Heart left ventricle (tissue), 13 donors: ENCODE measurements around the gene SF3A2.

Experiments
- CTCF ChIP-seq, 12 donors: fragments of 200-600 bp; sonication (generic) in 4 of 12; IDR thresholded peaks; one replicate each; pipeline versions ENCODE4 v1.5.0 to v1.8.0; 2018 to 2022; ENCODE audit warnings: antibody characterized with exemption in 12 of 12, mild to moderate bottlenecking in 5 of 12
- POLR2A ChIP-seq, 2 donors: fragments of 450-650 bp; IDR thresholded peaks; one replicate each; pipeline ENCODE4 v1.6.1; 2017; ENCODE audit warnings: antibody characterized with exemption in 2 of 2, mild to moderate bottlenecking in 2 of 2, moderate library complexity in 2 of 2
- donor health status: ischemic (EF 13 %, LVEDD 7.1; RV severe dilation, severe dysfunction).
- donor health status: DM: no; HTN: yes; CAD: no.
- donor health status: DM: no; HTN: no; CAD: no.
- donor health status: ischemic (EF 25% LVEDD 6.9; RV normal size, moderate dysfunction).
- donor health status: ischemic (EF 25% LVEDD 5.7; RV mildly dilated, moderate dysfunction).
- donor health status: ischemic (EF 35%, LVEDD 5.7; RV mildly dilated, moderate dysfunction).
- donor health status: nonischemic (EF 11% LVEDD 7.7; RV severe dilation, severe dysfunction).
- donor health status: DM: yes; HTN: yes; CAD: no.
- donor health status: PGD.
- donor health status: ischemic (EF 29% LVEDD 5.4; RV normal size, mild dysfunction).
- donor health status: nonischemic (EF 23%, LVEDD 6.1; RV moderate dilation, normal function).

GRCh38 chr19:2239173-2239572 lies 2.5 kb downstream of the SF3A2 start:
- TF ChIP-seq POLR2A (IDR thresholded peaks at IDR 0.05) (no peak), CTCF (IDR thresholded peaks at IDR 0.05) (no peak)
